GM12878 (cell line): ENCODE data around the gene MXRA8. TPM values are rescaled to one million over a fixed set of nuclear protein-coding genes. Genes with fewer than 3 reads are reported as not detected.

Experiments used
- ATAC-seq: fragments of 200-7000 bp; cut with Tn5 transposase; 3 replicates; pipeline ENCODE4 v1.9.1; 2020; ENCODE audit warnings: mild to moderate bottlenecking, moderate library complexity
- BruUV-seq: library from RNA; stranded (reverse); fragments of 400-500 nt; replicated peaks from 2 replicates; lab custom pipeline; 2021; lab: Mats Ljungman, UMichigan
- CTCF ChIA-PET: fragments of 300-600 bp; sonication (Branson Sonifier 250); formaldehyde crosslinking; extraction: SDS; loops from one replicate; lab custom pipeline; 2021; ENCODE audit warnings: inconsistent platforms; lab: Yijun Ruan, JAX
- POLR2A ChIA-PET: fragments of 350-600 bp; formaldehyde crosslinking; extraction: SDS; loops from one replicate; lab custom pipeline; 2021; ENCODE audit warnings: inconsistent platforms; lab: Charles Lee
- RAD21 ChIA-PET: fragments of 300-600 bp; sonication (Branson Sonifier 250); formaldehyde crosslinking; loops from one replicate; lab custom pipeline; 2023; ENCODE audit warnings: antibody characterized with exemption; ENCODE audit not compliant: unreplicated experiment; lab: Charles Lee
- SMC1A ChIA-PET: fragments of 300-600 bp; sonication (Branson Sonifier 250); formaldehyde crosslinking; loops from one replicate; lab custom pipeline; 2023; ENCODE audit not compliant: unreplicated experiment, uncharacterized antibody; lab: Charles Lee
- DNase-seq: peaks from one replicate; pipeline ENCODE4 v3.0.0-alpha.2; 2011; ENCODE audit warnings: low read depth, low spot score
- FAIRE-seq: peaks from 3 replicates; lab custom pipeline; 2011; peaks lifted over from hg19 to GRCh38; lab: Jason Lieb, UNC
- H2AFZ ChIP-seq: 2 replicates; pipeline ENCODE4 v1.6.0; 2011; ENCODE audit warnings: low read depth, low read length, control low read depth; ENCODE audit not compliant: control insufficient read depth
- H3K27ac ChIP-seq: 2 replicates; pipeline ENCODE4 v1.5.1; 2011; ENCODE audit warnings: control low read depth; ENCODE audit not compliant: control insufficient read depth, insufficient read depth
- H3K27me3 ChIP-seq, 2 experiments: replicated peaks in 1 of 2; 2 replicates each; pipeline versions ENCODE4 v1.6.0 to v1.6.1; 2011; ENCODE audit warnings: low read length in 1 of 2; ENCODE audit not compliant: control insufficient read depth in 2 of 2, insufficient read depth in 2 of 2
- H3K36me3 ChIP-seq, 2 experiments: 2 replicates each; pipeline ENCODE4 v1.5.1; 2011; ENCODE audit warnings: low read length in 1 of 2; ENCODE audit not compliant: control insufficient read depth in 2 of 2, insufficient read depth in 2 of 2
- H3K4me1 ChIP-seq: 2 replicates; pipeline ENCODE4 v1.6.1; 2011; ENCODE audit warnings: mild to moderate bottlenecking, low read length, moderate library complexity, mixed read lengths; ENCODE audit not compliant: control insufficient read depth, insufficient read depth
- H3K4me2 ChIP-seq: 2 replicates; pipeline ENCODE4 v1.6.0; 2011; ENCODE audit warnings: control low read depth; ENCODE audit not compliant: control insufficient read depth, insufficient read depth
- H3K4me3 ChIP-seq: fragments of 200-600 bp; sonication (generic); 2 replicates; pipeline ENCODE4 v1.5.1; 2016
- H3K79me2 ChIP-seq: 2 replicates; pipeline ENCODE4 v1.6.0; 2011; ENCODE audit warnings: low read length; ENCODE audit not compliant: control insufficient read depth, insufficient read depth
- H3K9ac ChIP-seq: 2 replicates; pipeline ENCODE4 v1.8.0; 2011; ENCODE audit warnings: low read length, control low read depth, mixed read lengths; ENCODE audit not compliant: control insufficient read depth, insufficient read depth
- H3K9me3 ChIP-seq: replicated peaks from 3 replicates; pipeline ENCODE4 v1.5.1; 2011; ENCODE audit warnings: mild to moderate bottlenecking, low read length; ENCODE audit not compliant: control insufficient read depth, insufficient read depth
- H4K20me1 ChIP-seq: 2 replicates; pipeline ENCODE4 v1.6.0; 2011; ENCODE audit not compliant: control insufficient read depth, insufficient read depth
- CBFB ChIP-seq: IDR thresholded peaks from 2 replicates; pipeline ENCODE4 v1.6.1; 2016; ENCODE audit warnings: antibody characterized with exemption, low read depth
- EP300 ChIP-seq, 2 experiments: fragments of 150-350 bp in 1 of 2; IDR thresholded peaks; 2 replicates each; pipeline ENCODE4 v1.6.1; 2011 to 2012; ENCODE audit warnings: low read depth in 2 of 2, low read length in 2 of 2, borderline replicate concordance in 1 of 2, improper control_type of control experiment in 1 of 2, inconsistent platforms in 1 of 2; ENCODE audit not compliant: control insufficient read depth in 1 of 2
- IKZF2 ChIP-seq, 2 experiments: fragments of 450-650 bp; IDR thresholded peaks; 2 replicates each; pipeline ENCODE4 v1.6.1; 2017; ENCODE audit warnings: mild to moderate bottlenecking in 2 of 2, moderate library complexity in 2 of 2
- IRF4 ChIP-seq: IDR thresholded peaks from 2 replicates; pipeline ENCODE4 v1.6.1; 2011; ENCODE audit warnings: low read depth, low read length
- KLF5 ChIP-seq: fragments of 450-650 bp; IDR thresholded peaks from 2 replicates; pipeline ENCODE4 v1.6.1; 2014; ENCODE audit warnings: mild to moderate bottlenecking; ENCODE audit not compliant: partially characterized antibody
- NFYA ChIP-seq: IDR thresholded peaks from 2 replicates; pipeline ENCODE4 v1.6.1; 2011; ENCODE audit warnings: low read depth, mild to moderate bottlenecking, low read length, improper control_type of control experiment, borderline replicate concordance
- SMAD5 ChIP-seq: IDR thresholded peaks from 2 replicates; pipeline ENCODE4 v1.6.1; 2016; ENCODE audit warnings: antibody characterized with exemption, low read depth
- TBL1XR1 ChIP-seq: IDR thresholded peaks from 2 replicates; pipeline ENCODE4 v1.6.1; 2012; ENCODE audit warnings: low read depth, low read length, improper control_type of control experiment
- TCF7 ChIP-seq: IDR thresholded peaks from 2 replicates; pipeline ENCODE4 v1.6.1; 2014; ENCODE audit warnings: antibody characterized with exemption, borderline replicate concordance
- ZNF622 ChIP-seq: fragments of 450-650 bp; IDR thresholded peaks from 2 replicates; pipeline ENCODE4 v1.6.1; 2017; ENCODE audit warnings: mild to moderate bottlenecking, inconsistent platforms
- WGBS: methylation state at CpG from one replicate; pipeline ENCODE4 v1.1.6; 2016; ENCODE audit warnings: low lambda C conversion rate; ENCODE audit not compliant: insufficient replicate concordance, insufficient coverage; ENCODE audit errors: missing lambda C conversion rate; 5-methylcytosine and 5-hydroxymethylcytosine counted together
- in situ Hi-C: fragments of 300-500 bp; cut with MboI; formaldehyde crosslinking; loops from 9 replicates; pipeline ENCODE4 v1.14.3; 2018; ENCODE audit warnings: mixed read lengths
- intact Hi-C: fragments of 100-400 bp; cut with micrococcal nuclease; formaldehyde crosslinking; loops from one replicate; pipeline ENCODE4 v1.14.2; 2022; ENCODE audit not compliant: unreplicated experiment
- polyA plus RNA-seq, 11 experiments: library from polyadenylated mRNA; depleted of rRNA in 4 of 11; unstranded in 6 of 11; stranded (reverse) in 5 of 11; fragments of >200 nt; fragmentation: Nextera tagmentation in 4 of 11; fragmentation: Illumina TruSeq in 1 of 11; extraction: Ambion mirVana in 4 of 11; extraction: Trizol in 1 of 11; gene quantifications; 1 replicate in 1 of 11; 2 replicates in 10 of 11; pipeline versions ENCODE4 v1.2.1 to v1.2.3, GENCODE V29; 2011 to 2016; ENCODE audit warnings: inconsistent platforms in 2 of 11, missing spikeins in 2 of 11, low read depth in 1 of 11
- total RNA-seq, 4 experiments: library from RNA; depleted of rRNA in 3 of 4; stranded (reverse); fragments of >200 nt in 3 of 4; fragmentation: Illumina TruSeq in 1 of 4; extraction: Trizol in 1 of 4; gene quantifications; 2 replicates each; pipeline versions ENCODE4 v1.2.1 to v1.2.3, GENCODE V29; 2013 to 2021
- TF ChIP-seq, protein P1 (sequence below): IDR thresholded peaks from 2 replicates; pipeline ENCODE4 v1.6.1; 2012; ENCODE audit warnings: low read depth, low read length, improper control_type of control experiment
- TF ChIP-seq, protein P2 (sequence below): fragments of 450-650 bp; conservative IDR thresholded peaks from 2 replicates; pipeline ENCODE4 v1.6.1; 2017; ENCODE audit warnings: mild to moderate bottlenecking, moderate library complexity
- TF ChIP-seq, protein P3 (sequence below), 3 experiments: IDR thresholded peaks in 2 of 3; conservative IDR thresholded peaks in 1 of 3; 2 replicates each; pipeline ENCODE4 v1.5.1; 2011; ENCODE audit warnings: low read depth in 3 of 3, low read length in 3 of 3, mild to moderate bottlenecking in 3 of 3, control low read depth in 2 of 3, moderate library complexity in 2 of 3, inconsistent platforms in 1 of 3, mixed read lengths in 1 of 3; ENCODE audit not compliant: control insufficient read depth in 2 of 3, insufficient read depth in 1 of 3; ENCODE audit errors: extremely low read depth in 1 of 3

MXRA8 gene
- total and polyA plus RNA-seq, 10 of the 15 experiments (the other 5 are each of a cell fraction or from before 2014, with no cell fraction given): 0.11 to 0.54 (median 0.21) TPM; not detected in 6

DNA sequence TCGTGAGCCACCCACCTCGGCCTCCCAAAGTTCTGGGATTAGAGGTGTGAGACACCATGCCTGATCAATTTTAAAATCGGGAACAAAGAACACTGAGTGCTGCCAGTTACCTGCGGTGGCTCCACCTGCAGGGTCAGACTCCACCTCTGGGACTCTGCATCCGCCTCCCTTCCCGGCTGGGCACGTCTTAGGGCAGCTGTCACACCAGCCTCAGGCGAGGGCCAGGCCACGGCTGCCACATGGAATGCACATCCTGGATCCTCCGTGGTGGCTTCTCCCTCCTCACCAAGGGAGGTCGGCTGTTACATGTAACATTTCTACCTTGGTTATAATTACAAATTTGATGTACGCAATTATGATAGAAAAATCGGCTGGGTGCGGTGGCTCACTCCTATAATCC lies 5.9 kb upstream of the MXRA8 start:
- Histone ChIP-seq H3K4me1 (peaks cover under 1% of the 10 kb centered on the region; the same call in 1 of the 2 replicates), H4K20me1 (no peaks in the 10 kb centered on the region), H3K79me2 (no peaks in the 10 kb centered on the region), H3K9ac (no peak overlapping the region), H3K27me3 (no peaks in the 10 kb centered on the region), H3K4me2 (no peak overlapping the region), H3K36me3 (no peaks in the 10 kb centered on the region), H3K9me3 (peaks cover 3% of the 10 kb centered on the region; the same call in 1 of the 3 replicates), H3K27ac (no peak overlapping the region), H2AFZ (no peak overlapping the region), H3K4me3 (no peak overlapping the region)
- in situ Hi-C loops (no loop called here), intact Hi-C loops (no loop called here)
- ChIA-PET RAD21 (no interaction called here), SMC1A (no interaction called here), POLR2A (no interaction called here), CTCF (no interaction called here)
- ATAC-seq (no peak), DNase-seq (no peak), FAIRE-seq (no peak)
- BruUV-seq: no TSS peak
- 70% methylated on average over 14 of the region's 14 CpGs for WGBS
- no peak for TF ChIP-seq IKZF2 (IDR thresholded peaks at IDR 0.05)
- TF ChIP-seq IRF4: no peak
- TF ChIP-seq ZNF622: no peak
- TF ChIP-seq TCF7: no peak
- TF ChIP-seq SMAD5: no peak
- no peak for TF ChIP-seq NFYA
- TF ChIP-seq EP300 (IDR thresholded peaks at IDR 0.05; ENCODE audit: borderline replicate concordance in 1 of 2, control insufficient read depth in 1 of 2, low read depth in 2 of 2, low read length in 2 of 2): no peak
- TF ChIP-seq, protein P1, sequence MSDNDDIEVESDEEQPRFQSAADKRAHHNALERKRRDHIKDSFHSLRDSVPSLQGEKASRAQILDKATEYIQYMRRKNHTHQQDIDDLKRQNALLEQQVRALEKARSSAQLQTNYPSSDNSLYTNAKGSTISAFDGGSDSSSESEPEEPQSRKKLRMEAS: no peak
- TF ChIP-seq TBL1XR1: no peak
- TF ChIP-seq, protein P2, sequence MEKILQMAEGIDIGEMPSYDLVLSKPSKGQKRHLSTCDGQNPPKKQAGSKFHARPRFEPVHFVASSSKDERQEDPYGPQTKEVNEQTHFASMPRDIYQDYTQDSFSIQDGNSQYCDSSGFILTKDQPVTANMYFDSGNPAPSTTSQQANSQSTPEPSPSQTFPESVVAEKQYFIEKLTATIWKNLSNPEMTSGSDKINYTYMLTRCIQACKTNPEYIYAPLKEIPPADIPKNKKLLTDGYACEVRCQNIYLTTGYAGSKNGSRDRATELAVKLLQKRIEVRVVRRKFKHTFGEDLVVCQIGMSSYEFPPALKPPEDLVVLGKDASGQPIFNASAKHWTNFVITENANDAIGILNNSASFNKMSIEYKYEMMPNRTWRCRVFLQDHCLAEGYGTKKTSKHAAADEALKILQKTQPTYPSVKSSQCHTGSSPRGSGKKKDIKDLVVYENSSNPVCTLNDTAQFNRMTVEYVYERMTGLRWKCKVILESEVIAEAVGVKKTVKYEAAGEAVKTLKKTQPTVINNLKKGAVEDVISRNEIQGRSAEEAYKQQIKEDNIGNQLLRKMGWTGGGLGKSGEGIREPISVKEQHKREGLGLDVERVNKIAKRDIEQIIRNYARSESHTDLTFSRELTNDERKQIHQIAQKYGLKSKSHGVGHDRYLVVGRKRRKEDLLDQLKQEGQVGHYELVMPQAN: no peak
- no peak for TF ChIP-seq CBFB
- TF ChIP-seq KLF5: no peak
- TF ChIP-seq, protein P3, sequence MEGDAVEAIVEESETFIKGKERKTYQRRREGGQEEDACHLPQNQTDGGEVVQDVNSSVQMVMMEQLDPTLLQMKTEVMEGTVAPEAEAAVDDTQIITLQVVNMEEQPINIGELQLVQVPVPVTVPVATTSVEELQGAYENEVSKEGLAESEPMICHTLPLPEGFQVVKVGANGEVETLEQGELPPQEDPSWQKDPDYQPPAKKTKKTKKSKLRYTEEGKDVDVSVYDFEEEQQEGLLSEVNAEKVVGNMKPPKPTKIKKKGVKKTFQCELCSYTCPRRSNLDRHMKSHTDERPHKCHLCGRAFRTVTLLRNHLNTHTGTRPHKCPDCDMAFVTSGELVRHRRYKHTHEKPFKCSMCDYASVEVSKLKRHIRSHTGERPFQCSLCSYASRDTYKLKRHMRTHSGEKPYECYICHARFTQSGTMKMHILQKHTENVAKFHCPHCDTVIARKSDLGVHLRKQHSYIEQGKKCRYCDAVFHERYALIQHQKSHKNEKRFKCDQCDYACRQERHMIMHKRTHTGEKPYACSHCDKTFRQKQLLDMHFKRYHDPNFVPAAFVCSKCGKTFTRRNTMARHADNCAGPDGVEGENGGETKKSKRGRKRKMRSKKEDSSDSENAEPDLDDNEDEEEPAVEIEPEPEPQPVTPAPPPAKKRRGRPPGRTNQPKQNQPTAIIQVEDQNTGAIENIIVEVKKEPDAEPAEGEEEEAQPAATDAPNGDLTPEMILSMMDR (IDR thresholded peaks at IDR 0.05 in 2 of 3, conservative IDR thresholded peaks at IDR 0.05 in 1 of 3; ENCODE audit: control insufficient read depth in 2 of 3, extremely low read depth in 1 of 3, insufficient read depth in 1 of 3, low read depth in 3 of 3, low read length in 3 of 3): no peak
